Skeletal muscle cell (primary cell): Measurements from ENCODE around the gene GRSF1.
A peak's percentile ranks its signal among the peaks of the same experiment; 100 is the strongest.

Source experiments
- DNase-seq: peaks from one replicate; pipeline ENCODE4 v3.0.0-alpha.2; 2010; ENCODE audit warnings: low read depth
- H3K4me3 ChIP-seq: 2 replicates; pipeline ENCODE4 v1.5.1; 2011; ENCODE audit warnings: low read depth, mild to moderate bottlenecking, control low read depth, low read length, moderate library complexity

Gene GRSF1

DNA sequence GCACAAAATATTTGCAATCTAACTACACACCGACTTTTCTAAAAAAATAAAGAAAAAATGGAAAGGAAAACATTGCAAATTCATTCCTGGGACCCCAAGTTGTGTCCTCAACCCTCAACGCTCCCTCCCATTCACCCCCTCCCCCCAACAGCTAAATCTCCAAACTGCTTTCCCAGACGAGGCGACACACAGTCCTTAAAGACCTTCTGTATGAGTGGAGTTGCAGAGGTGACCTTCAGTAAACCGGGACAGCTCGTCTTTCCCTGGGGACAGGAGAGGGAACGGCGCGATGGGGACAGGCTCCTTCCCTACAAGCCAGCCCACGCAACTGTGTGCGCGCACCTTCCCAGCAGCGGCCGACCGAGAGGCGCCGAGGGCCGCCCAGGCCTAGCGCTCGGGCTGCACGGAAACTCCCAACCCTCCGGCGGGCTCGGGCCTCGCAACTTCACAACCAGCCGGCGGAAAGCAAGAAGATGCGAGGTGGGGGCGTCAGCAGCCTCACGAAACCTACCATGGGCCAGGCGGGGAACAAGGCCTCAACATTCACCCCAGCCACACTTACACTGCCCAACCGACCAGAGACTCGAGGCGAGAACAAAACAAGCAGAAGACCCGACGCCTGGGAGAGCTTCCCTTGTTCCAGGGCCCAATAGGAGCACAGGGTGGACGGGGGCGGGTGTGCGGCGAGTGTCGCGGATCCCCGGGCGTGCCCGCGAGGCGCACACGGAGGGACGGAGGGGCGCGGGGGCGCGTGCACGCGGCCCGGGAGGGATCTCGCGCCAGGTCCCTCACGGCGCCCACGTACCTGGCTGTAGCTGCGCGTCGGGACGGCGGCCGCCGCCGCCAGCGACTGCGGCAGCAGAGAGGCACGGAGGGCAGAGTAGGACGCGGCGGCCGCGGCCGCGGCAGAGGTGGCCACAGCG lies 763 bp downstream of the GRSF1 start:
- peak overlapping the region; percentile 95 for H3K4me3 ChIP-seq
- DNase-seq, result no peak

DNA sequence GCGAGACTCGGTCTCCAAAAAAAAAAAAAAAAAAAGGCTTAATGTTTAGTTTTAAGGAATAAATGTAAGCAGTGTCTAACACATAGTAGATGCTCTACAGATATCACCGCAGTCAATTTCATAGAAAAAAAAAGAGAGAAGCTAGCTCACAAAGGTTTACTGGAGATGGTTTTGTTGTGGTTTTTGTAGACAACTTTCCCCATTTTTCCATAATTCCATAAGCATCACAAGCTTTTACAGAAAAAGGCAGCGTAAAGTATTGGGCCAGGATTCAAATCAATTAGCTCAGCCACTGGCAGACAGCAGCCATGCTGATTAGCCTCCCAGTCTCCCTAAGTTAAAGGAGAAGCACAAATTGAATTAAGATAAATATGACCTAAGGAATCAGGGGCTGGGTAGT lies 1.5 kb downstream of the GRSF1 start:
- peak overlapping the region; percentile 95 for H3K4me3 ChIP-seq
- no peak for DNase-seq

DNA sequence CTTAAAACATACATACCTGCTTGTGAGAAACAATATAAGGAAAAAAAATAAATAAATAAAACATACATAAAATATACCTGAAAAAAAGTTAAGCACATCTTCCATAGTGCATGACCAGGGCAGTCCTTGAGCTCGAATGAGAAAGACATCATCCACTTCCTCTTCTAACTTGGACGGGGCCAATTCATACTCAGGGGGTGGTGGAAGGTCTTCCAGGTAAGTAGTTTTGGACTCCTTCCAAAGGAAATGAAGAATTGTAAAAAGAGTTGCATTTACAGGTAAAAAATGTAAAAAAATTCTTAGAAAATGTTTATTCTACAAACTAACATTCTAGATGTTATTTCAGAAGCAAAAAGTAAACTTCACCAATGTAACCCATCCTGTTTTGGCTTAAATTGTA lies 3.6 kb downstream of the GRSF1 start:
- no peak for DNase-seq
- no peak overlapping the region for H3K4me3 ChIP-seq

DNA sequence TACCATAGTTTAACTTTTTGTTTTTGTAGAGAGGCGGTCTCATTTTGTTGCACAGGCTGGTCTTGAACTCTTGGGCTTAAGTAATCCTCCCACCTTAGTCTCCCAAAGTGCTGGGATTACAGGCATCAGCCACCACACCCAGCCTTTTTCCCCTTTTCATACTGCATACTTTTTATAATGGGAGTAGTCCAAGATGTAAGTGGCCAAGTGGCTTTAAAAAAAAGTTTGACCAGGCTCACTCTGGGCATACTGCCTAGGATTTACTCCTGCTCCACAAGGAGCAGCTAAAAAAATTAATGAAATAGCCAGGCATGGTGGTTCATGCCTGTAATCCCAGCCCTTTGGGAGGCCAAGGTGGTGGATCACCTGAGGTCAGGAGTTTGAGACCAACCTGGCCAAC lies 6.0 kb downstream of the GRSF1 start:
- DNase-seq, result no peak

DNA sequence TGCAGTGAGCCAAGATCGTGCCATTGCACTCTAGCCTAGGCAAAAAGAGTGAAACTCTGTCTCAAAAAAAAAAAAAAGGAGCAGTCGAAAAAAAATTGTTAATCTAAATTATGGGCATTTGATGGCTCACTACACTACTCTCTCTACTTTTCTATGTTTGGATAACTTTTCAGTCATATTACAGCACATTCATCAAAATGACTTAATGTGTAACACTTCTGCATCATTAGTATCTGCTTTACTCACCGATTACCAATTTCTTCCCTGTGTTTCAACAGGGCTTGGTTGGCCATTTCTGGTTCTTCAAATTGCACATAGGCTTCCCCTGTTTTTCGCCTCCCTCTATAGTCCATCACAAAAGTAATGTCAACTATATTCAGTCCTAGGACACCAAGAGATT lies 8.4 kb downstream of the GRSF1 start:
- no peak for DNase-seq

More for the DNA sequence above, 6.0 kb downstream of the GRSF1 start:
- no peak overlapping the region for H3K4me3 ChIP-seq

DNA sequence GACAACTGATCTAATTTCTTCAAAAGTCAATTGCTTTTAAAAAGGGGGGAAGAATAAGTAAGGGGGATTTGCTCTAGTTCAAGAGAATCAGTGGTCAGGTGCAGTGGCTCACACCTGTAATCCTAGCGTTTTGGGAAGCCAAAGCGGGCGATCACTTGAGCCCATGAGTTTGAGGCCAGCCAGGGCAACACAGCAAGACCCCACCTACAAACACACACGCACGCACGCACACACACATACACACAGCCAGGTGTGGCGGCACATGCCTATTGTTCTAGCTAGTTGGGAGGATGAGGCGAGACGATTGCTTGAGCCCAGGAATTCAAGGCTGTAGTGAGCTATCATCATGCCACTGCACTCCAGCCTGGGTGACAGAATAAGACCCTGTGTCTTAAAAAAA lies 9.6 kb downstream of the GRSF1 start:
- H3K4me3 ChIP-seq, result no peak overlapping the region
- no peak for DNase-seq

More for the DNA sequence above, 8.4 kb downstream of the GRSF1 start:
- H3K4me3 ChIP-seq, result no peak overlapping the region

DNA sequence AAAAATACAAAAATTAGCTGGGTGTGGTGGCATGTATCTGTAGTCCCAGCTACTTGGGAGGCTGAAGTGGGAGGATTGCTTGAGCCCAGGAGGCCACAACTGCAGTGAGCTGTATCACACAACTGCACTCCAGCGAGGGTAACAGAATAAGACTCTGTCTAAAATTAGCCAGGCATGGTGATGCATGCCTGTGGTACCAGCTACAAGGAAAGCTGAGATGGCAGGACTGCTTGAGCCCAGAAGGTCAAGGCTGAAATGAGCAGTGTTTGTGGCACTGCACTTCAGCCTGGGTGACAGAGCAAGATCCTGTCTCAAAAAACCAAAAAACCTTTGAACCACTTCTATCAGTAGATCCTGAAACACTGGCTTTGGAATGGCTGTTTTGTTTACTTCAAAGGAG lies 10.2 kb downstream of the GRSF1 start:
- H3K4me3 ChIP-seq, result no peak overlapping the region
- DNase-seq, result no peak

DNA sequence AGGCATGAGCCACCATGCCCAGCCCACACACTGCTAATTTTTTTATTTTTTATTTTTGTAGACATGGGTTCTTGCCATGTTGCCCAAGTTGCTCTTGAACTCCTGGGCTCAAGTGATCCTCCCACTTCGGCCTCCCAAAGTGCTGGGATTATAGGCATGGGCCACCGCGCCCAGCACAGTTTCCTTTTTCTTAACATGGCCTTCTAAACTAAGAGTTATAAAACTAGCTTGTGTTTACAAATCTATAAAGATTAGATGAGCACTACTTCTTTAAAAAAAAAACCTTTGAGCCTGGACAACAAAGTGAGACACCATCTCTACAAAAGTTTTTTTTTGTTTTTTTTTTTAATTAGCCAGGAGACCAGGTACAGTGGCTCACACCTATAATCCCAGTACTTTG lies 10.7 kb downstream of the GRSF1 start:
- DNase-seq, result no peak
- no peak overlapping the region for H3K4me3 ChIP-seq

DNA sequence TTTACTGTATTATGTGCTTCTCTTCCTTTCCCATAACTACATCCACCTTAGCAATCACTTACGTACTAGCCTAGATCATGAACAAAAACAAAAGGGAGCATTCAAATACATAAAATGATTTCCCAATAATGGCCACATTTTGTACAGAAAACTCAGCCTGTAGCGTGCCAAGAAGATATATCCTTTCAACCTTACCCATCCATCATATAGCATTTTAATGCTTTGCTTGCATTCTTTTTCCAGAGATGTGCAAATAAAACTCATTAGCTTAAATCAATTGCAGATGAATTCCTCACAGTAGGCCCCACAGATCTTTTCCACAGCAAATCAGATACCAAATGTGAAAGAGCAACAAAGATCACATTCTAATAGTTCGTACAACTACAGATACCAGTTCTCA lies 20.8 kb downstream of the GRSF1 start:
- H3K4me3 ChIP-seq, result no peak overlapping the region
- no peak for DNase-seq

DNA sequence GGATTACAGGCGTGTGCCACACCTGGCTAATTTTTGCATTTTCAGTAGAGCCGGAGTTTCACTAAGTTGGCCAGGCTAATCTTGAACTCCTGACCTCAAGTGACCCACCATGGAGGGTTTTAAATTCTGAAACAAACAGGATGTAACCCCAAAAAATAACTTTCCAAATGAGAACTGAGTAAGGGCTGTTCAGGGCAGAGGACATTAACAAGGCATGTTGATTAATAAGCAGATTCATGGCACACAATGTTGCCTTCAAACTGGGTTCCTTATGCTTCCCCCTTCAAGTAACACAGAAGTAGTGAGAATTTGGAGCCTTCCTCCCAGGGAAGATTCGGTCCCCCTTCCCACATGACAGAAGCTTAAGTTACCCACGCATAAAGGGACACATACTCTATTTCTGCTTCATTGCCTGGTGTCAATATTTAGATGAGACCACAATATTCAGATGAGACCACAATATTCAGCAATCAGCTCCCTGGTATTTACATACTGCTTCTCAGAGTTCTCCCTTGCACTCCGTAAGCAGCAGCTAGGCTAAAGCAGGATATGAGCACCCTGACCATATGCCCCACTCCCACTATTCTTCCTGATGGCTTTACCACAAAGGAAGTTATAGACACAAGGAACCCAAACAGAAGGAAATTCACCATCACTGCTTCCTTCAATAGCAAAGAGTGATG lies 21.4 kb downstream of the GRSF1 start:
- DNase-seq, result no peak
- H3K4me3 ChIP-seq, result no peak overlapping the region

DNA sequence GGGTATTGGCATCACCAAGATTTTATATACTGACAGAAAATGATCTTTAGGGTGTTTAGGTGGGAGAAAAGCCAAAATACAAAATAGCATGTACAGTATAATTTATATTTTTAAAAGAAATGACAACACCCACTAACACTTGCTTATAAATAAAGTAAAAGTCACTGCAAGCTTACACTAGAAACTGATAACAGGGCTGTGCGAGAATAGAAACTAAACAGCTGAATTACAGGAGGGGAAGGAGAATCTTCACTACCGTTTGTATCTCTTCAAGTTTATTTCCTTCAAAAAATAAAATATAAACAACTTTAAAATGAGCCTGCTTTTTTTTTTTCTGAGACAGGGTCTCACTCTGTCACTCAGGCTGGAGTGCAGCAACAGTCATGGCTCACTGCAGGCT lies 22.8 kb downstream of the GRSF1 start:
- no peak overlapping the region for H3K4me3 ChIP-seq
- DNase-seq, result no peak

DNA sequence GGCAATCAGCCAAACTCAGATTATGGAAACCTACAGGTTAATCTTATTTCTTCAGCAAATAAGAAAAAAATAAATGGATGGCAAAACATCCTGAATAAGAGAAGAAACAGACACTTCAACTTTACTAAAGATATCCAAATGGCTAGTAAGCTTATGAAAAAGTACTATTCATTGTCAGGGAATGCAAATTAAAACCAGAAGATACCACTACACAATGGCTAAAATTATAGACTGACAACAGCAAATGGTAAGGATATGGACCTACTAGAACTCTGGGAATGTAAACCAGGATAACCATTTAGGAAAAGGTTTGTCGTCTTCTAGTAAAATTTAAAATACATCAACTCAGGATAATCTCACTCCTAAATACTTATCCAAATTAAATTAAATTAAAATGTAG lies 24.3 kb downstream of the GRSF1 start:
- no peak for DNase-seq

DNA sequence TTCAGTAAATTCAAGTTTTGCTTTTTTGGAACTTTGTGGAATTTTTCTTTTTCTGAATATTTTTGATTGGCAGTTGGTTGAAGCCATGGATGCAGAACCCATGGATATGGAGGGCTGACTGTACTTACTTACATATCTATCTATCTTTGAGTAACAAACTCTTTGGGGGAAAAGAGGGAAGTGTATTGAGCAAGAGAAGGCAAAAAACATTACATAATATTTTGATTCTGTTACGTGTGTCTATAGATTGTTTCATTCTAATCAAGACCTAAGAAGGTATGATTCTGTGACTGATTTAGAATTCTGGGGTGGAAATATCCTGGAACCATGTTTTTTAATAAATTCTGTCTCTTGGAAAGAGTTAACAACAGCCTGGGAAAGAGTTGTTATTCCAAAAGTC lies 31.5 kb downstream of the GRSF1 start:
- no peak for DNase-seq
- no peak overlapping the region for H3K4me3 ChIP-seq

More for the DNA sequence above, 24.3 kb downstream of the GRSF1 start:
- no peak overlapping the region for H3K4me3 ChIP-seq

DNA sequence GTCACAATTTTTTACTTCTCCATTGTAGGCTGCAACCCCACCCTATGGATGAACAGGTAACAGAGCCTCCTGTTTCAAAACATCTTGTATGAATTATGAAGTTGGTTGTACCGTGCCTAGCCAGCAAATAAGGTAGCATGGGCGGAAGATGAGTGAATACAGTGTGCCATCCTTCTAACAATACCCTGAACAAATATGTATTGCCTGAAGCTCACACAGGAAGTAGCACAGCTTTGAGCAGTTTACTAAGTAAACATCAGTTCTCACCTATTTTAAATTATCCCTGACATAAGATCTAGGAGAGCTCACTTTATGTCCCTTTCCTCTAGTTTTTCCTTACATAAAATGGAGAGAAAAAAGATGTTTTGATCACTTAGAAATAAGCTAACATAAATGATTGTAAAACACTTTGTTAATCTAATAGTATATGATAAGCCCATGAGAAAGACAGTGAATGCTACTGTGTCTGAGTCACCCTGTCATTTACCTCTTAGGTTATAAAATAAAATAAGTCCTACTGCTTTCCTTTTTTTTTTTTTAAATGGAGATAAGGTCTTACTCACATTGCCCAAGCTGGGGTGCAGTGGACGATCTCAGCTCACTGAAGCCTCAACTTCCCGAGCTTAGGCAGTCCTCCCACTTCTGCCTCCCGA lies 36.6 kb downstream of the GRSF1 start:
- no peak overlapping the region for H3K4me3 ChIP-seq
- DNase-seq, result no peak

DNA sequence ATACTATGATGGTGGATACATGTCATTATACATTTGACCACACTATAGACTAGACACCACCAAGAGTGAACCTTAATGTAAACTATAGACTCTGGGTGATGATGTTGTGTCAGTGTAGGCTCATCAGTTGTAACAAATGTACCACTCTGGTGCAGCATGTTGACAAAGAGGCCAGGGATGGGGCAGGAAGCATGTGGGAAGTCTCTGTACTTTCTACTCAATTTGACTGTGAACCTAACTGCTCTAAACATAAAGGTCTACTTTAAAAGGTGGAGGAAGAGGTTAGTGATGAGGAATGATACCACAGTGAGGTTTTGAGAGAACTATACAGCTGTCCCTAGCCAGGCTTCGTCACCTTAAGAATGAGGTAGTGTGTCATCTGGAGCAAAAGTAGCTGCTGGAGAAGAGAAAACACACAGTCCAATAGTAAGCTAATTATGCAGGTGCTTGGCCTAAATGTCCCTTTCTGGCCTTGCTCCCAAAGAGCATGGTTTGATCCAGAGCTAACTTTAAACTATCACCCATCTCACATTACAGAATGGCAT lies 38.4 kb downstream of the GRSF1 start:
- DNase-seq, result no peak
- H3K4me3 ChIP-seq, result no peak overlapping the region

DNA sequence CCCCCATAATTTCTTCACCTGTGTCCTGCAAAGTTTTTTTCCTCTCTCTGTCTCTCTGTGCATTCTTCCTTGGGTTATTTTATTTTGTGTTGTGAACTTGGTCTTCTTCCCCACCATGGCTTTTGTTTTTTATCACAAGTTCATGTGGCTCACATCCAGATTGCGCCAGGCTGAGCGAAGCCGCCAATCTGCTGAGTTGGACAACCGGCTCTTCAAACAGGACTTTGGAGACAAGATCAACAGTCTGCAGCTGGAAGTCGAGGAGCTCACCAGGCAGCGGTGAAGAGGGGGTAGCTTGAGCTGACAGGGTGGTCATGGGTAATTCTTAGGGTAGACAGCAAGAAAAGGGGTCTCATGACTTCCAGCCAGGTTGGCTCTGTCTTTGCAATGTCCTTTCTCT lies 46.1 kb downstream of the GRSF1 start:
- no peak for DNase-seq
- no peak overlapping the region for H3K4me3 ChIP-seq

DNA sequence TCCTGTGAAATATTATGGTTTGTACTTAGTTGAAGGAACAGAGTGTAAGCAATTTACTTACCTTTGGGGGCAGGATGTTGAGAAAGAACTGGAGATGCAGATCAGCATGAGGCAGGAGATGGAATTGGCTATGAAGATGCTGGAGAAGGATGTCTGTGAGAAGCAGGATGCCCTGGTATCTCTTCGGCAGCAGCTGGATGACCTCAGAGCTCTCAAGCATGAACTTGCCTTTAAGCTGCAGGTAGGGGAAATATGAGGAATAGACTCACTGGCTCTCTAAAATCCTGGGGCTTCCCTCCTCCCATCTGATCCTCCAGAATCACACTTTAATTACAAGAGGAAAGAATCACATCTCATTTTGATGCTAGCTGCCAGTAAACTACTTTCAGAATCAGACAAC lies 51.0 kb downstream of the GRSF1 start:
- no peak overlapping the region for H3K4me3 ChIP-seq
- no peak for DNase-seq

DNA sequence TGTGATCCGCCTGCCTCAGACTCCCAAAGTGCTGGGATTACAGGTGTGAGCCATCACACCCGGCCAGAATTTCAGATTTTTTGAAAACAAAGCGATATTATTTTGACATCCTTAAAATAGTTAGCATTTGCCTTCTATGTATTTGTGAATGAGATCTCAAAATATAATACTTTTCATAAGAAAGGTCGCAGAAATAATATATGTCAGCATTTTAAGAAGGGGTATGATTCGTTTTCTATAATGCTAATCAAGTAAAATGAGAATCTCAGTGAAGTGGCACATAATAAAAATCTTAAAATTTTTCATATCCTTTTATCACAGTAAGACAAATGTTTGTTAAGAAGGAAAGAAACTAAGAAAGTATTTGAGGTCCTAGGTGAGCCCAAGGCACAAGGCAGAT lies 52.2 kb downstream of the GRSF1 start:
- DNase-seq, result no peak
- no peak overlapping the region for H3K4me3 ChIP-seq

DNA sequence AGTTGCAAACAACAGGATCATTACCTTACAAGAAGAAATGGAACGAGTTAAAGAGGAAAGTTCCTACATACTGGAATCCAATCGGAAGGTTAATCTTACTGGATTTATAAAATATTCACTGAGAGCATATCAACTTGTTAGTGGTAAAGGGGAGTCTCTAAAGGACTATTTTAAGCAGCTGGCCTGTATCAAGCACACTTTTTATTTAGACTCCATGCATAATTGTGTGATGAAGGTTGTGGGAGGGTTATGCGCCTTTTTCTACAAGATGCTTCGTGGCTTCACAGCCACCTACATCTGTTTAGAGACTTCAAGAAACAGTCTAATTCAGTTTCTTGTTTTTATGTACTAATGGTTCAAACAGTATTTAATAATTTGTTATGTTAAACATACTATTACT lies 56.6 kb downstream of the GRSF1 start:
- H3K4me3 ChIP-seq, result no peak overlapping the region
- no peak for DNase-seq

DNA sequence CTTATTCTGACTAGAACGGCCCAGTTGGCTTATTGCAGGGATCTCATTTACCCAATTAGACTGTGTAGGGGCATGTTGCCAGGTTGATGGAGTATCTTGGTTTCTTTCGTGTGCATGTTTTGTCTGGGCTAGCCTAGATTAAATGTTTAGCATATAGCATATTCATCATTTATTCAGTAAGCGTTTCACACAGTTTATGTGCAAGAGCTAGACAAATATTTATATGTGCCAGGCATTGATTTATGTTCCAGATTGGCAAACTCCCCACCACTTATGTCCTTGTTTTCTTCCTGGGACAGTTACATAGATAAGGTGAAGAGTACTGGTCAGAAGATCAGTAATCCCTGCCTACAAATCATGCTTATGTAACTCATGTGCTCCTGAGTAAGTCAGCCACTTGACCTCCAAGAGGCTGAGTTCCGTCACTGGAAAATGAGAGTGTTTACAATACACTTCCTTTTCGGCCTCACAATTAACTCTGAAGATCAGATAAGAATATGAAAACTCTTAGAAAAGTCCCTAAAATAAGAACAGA lies 60.7 kb downstream of the GRSF1 start:
- no peak overlapping the region for H3K4me3 ChIP-seq
- no peak for DNase-seq
